OCI-LY3 (cell line): ENCODE data around the gene AVEN.

ENCODE experiments used
- EZH2phosphoT487 ChIP-seq: fragments of 200-600 bp; shearing (Covaris generic); IDR thresholded peaks from 2 replicates; pipeline ENCODE4 v1.6.1; 2018; ENCODE audit warnings: antibody characterized with exemption, mixed run types, low read depth
- TF ChIP-seq, protein P1 (sequence below): fragments of 200-600, 300-600 bp; sonication (generic); IDR thresholded peaks from 2 replicates; pipeline ENCODE4 v1.5.1; 2014; ENCODE audit warnings: antibody characterized with exemption, low read length, low read depth

- TF ChIP-seq, protein P1, sequence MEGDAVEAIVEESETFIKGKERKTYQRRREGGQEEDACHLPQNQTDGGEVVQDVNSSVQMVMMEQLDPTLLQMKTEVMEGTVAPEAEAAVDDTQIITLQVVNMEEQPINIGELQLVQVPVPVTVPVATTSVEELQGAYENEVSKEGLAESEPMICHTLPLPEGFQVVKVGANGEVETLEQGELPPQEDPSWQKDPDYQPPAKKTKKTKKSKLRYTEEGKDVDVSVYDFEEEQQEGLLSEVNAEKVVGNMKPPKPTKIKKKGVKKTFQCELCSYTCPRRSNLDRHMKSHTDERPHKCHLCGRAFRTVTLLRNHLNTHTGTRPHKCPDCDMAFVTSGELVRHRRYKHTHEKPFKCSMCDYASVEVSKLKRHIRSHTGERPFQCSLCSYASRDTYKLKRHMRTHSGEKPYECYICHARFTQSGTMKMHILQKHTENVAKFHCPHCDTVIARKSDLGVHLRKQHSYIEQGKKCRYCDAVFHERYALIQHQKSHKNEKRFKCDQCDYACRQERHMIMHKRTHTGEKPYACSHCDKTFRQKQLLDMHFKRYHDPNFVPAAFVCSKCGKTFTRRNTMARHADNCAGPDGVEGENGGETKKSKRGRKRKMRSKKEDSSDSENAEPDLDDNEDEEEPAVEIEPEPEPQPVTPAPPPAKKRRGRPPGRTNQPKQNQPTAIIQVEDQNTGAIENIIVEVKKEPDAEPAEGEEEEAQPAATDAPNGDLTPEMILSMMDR = no peak
- TF ChIP-seq EZH2phosphoT487 = no peak
Measured at GRCh38 chr15:33846142-33846541, 192.9 kb downstream of the AVEN start.
